Measurements from ENCODE around the gene BTN1A1. TPM values are rescaled to one million over a fixed set of nuclear protein-coding genes. Genes with fewer than 3 reads are reported as not detected.

Gene BTN1A1
- total RNA-seq, 1 experiment from 2014 or later = 0.15 TPM

DNA sequence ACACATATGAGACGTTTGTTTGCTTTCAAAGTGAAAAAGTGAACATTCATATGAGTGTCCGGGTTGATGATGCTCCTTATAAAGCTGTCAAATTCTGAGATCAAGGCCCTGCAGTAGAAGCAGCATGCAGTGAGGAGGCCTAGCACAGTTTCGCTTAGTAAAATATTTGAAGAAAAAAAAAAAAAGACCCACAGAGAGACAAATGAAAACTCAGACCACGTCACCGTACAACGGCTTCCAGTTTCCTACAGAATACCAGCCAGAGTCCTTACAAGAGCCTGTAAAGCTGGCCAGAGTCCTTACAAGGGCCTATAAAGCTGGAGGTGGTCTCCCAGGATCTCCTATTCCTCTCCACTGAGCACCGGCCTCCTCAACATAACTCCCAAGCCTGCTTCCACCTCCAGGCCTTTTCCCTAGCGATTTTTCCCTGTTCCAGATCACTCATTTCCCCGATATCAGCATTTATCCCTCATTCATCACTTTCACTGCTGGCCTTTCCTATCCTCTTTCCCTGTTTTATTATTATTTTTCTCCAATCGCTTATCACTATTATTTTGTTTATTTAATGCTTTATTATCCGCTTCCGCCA, 36.6 kb downstream of the BTN1A1 start:
- POLR2A ChIA-PET = interaction anchor here (0.9 to 2.0 kb wide), 3 partner anchors 15 to 62 kb away, joined by 3 to 6 read pairs (median 5); partner anchors contain the start of gene BTN1A1
- Mint-ChIP-seq H3K27me3 (ENCODE audit: low read depth) (no peaks in the 10 kb centered on the region), H3K27ac (peak overlapping the region; percentile 73), H3K36me3 (peaks cover 7% of the 10 kb centered on the region; the same call in 1 of the 2 replicates), H3K4me1 (peaks cover 42% of the 10 kb centered on the region), H3K4me3 (peak overlapping the region; percentile 96), H3K9me3 (no peaks in the 10 kb centered on the region)
- TF ChIP-seq GTF2I (CRISPR knock-in tag; conservative IDR thresholded peaks at IDR 0.05) (no peak), FOXP1 (CRISPR knock-in tag; IDR thresholded peaks at IDR 0.05; ENCODE audit: borderline replicate concordance) (no peak), RELA (CRISPR knock-in tag; IDR thresholded peaks at IDR 0.05; ENCODE audit: borderline replicate concordance) (no peak), ZNF232 (CRISPR knock-in tag; IDR thresholded peaks at IDR 0.05) (no peak), NFYB (CRISPR knock-in tag; conservative IDR thresholded peaks at IDR 0.05; ENCODE audit: low read depth) (no peak), ATF1 (CRISPR knock-in tag; IDR thresholded peaks at IDR 0.05) (no peak), KAT7 (CRISPR knock-in tag; IDR thresholded peaks at IDR 0.05; ENCODE audit: borderline replicate concordance) (no peak), ZNF219 (CRISPR knock-in tag; IDR thresholded peaks at IDR 0.05; ENCODE audit: borderline replicate concordance) (no peak)
- TF ChIP-seq, protein P1, sequence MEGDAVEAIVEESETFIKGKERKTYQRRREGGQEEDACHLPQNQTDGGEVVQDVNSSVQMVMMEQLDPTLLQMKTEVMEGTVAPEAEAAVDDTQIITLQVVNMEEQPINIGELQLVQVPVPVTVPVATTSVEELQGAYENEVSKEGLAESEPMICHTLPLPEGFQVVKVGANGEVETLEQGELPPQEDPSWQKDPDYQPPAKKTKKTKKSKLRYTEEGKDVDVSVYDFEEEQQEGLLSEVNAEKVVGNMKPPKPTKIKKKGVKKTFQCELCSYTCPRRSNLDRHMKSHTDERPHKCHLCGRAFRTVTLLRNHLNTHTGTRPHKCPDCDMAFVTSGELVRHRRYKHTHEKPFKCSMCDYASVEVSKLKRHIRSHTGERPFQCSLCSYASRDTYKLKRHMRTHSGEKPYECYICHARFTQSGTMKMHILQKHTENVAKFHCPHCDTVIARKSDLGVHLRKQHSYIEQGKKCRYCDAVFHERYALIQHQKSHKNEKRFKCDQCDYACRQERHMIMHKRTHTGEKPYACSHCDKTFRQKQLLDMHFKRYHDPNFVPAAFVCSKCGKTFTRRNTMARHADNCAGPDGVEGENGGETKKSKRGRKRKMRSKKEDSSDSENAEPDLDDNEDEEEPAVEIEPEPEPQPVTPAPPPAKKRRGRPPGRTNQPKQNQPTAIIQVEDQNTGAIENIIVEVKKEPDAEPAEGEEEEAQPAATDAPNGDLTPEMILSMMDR (IDR thresholded peaks at IDR 0.05) = no peak
- TF ChIP-seq, protein P2, sequence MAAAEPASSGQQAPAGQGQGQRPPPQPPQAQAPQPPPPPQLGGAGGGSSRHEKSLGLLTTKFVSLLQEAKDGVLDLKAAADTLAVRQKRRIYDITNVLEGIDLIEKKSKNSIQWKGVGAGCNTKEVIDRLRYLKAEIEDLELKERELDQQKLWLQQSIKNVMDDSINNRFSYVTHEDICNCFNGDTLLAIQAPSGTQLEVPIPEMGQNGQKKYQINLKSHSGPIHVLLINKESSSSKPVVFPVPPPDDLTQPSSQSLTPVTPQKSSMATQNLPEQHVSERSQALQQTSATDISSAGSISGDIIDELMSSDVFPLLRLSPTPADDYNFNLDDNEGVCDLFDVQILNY (CRISPR knock-in tag; IDR thresholded peaks at IDR 0.05) = no peak
- ATAC-seq (peak; percentile 18), DNase-seq (ENCODE audit: low spot score) (no peak)
- CTCF ChIA-PET = interaction anchor here (0.7 to 3.8 kb wide), 9 partner anchors 15 to 304 kb away, joined by 3 to 19 read pairs (median 8); no protein-coding TSS in a partner anchor

DNA sequence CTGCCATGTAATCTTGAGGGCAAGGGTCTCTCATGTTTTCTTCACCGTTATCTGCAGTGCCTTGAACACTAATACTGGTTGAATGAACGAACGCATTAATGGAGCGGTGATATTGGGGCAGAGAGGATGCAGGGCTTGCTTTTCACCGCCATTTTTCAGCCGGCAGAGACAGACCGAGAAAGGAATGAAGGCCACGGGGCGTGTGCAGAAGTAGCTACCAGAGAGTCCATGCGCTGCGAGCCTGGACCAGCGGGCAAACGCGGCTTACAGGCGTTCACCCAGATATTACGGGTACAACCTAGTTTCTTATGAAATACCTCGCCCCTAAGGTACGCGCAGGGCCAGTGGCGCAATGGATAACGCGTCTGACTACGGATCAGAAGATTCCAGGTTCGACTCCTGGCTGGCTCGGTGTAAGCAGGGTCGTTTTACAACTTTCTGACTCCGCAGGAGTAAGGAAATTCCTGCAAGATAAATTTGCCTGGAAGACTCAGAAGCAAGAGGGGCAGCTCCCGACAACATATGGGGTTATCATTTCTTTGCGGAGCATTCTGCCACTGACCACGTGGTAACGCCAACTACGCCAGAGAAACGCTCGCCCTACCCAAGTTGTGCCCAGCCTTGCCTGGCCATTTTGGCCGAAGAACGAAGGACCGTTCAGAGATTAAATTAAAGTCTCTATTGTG, 37.2 kb downstream of the BTN1A1 start:
- peaks cover 8% of the 10 kb centered on the region; the same call in 1 of the 2 replicates for H3K36me3 Mint-ChIP-seq
- ATAC-seq = peak; percentile 68
- TF ChIP-seq, protein P3, sequence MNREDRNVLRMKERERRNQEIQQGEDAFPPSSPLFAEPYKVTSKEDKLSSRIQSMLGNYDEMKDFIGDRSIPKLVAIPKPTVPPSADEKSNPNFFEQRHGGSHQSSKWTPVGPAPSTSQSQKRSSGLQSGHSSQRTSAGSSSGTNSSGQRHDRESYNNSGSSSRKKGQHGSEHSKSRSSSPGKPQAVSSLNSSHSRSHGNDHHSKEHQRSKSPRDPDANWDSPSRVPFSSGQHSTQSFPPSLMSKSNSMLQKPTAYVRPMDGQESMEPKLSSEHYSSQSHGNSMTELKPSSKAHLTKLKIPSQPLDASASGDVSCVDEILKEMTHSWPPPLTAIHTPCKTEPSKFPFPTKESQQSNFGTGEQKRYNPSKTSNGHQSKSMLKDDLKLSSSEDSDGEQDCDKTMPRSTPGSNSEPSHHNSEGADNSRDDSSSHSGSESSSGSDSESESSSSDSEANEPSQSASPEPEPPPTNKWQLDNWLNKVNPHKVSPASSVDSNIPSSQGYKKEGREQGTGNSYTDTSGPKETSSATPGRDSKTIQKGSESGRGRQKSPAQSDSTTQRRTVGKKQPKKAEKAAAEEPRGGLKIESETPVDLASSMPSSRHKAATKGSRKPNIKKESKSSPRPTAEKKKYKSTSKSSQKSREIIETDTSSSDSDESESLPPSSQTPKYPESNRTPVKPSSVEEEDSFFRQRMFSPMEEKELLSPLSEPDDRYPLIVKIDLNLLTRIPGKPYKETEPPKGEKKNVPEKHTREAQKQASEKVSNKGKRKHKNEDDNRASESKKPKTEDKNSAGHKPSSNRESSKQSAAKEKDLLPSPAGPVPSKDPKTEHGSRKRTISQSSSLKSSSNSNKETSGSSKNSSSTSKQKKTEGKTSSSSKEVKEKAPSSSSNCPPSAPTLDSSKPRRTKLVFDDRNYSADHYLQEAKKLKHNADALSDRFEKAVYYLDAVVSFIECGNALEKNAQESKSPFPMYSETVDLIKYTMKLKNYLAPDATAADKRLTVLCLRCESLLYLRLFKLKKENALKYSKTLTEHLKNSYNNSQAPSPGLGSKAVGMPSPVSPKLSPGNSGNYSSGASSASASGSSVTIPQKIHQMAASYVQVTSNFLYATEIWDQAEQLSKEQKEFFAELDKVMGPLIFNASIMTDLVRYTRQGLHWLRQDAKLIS (CRISPR knock-in tag; IDR thresholded peaks at IDR 0.05; ENCODE audit: borderline replicate concordance) = 0 out of 2 replicates have a peak, but pooled peaks have one; percentile 56
- peak; percentile 62 for TF ChIP-seq SP1 (CRISPR knock-in tag; conservative IDR thresholded peaks at IDR 0.05)
- TF ChIP-seq NR1H2 (CRISPR knock-in tag; IDR thresholded peaks at IDR 0.05) = no peak
- TF ChIP-seq FOXK1 (CRISPR knock-in tag; IDR thresholded peaks at IDR 0.05) = peak; percentile 36; the same call in 1 of the 2 replicates
- TF ChIP-seq TEAD1 (CRISPR knock-in tag; IDR thresholded peaks at IDR 0.05) = peak; percentile 86; the same call in 1 of the 2 replicates
- TF ChIP-seq ZNF263 (CRISPR knock-in tag; IDR thresholded peaks at IDR 0.05; ENCODE audit: low read depth) = no peak
- 0 out of 2 replicates have a peak, but pooled peaks have one; percentile 36 for TF ChIP-seq PREB (CRISPR knock-in tag; IDR thresholded peaks at IDR 0.05; ENCODE audit: borderline replicate concordance)
- 0 out of 2 replicates have a peak, but pooled peaks have one; percentile 27 for TF ChIP-seq IRF1 (CRISPR knock-in tag; IDR thresholded peaks at IDR 0.05)
- TF ChIP-seq, protein P4, sequence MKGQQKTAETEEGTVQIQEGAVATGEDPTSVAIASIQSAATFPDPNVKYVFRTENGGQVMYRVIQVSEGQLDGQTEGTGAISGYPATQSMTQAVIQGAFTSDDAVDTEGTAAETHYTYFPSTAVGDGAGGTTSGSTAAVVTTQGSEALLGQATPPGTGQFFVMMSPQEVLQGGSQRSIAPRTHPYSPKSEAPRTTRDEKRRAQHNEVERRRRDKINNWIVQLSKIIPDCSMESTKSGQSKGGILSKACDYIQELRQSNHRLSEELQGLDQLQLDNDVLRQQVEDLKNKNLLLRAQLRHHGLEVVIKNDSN (CRISPR knock-in tag; IDR thresholded peaks at IDR 0.05) = peak; percentile 79
- no peak; the same call in 1 of the 2 replicates for TF ChIP-seq ESRRA (CRISPR knock-in tag; IDR thresholded peaks at IDR 0.05; ENCODE audit: borderline replicate concordance)
- TF ChIP-seq, protein P5, sequence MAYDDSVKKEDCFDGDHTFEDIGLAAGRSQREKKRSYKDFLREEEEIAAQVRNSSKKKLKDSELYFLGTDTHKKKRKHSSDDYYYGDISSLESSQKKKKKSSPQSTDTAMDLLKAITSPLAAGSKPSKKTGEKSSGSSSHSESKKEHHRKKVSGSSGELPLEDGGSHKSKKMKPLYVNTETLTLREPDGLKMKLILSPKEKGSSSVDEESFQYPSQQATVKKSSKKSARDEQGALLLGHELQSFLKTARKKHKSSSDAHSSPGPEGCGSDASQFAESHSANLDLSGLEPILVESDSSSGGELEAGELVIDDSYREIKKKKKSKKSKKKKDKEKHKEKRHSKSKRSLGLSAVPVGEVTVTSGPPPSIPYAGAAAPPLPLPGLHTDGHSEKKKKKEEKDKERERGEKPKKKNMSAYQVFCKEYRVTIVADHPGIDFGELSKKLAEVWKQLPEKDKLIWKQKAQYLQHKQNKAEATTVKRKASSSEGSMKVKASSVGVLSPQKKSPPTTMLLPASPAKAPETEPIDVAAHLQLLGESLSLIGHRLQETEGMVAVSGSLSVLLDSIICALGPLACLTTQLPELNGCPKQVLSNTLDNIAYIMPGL (CRISPR knock-in tag; IDR thresholded peaks at IDR 0.05) = peak; percentile 85

More for the DNA sequence above, 37.2 kb downstream of the BTN1A1 start:
- peak; percentile 92 for DNase-seq (ENCODE audit: low spot score)
- no peaks in the 10 kb centered on the region for H3K9me3 Mint-ChIP-seq
- ChIA-PET CTCF (interaction anchor here (0.7 to 3.8 kb wide), 12 partner anchors 13 to 215 kb away, joined by 3 to 19 read pairs (median 8); partner anchors contain the start of gene BTN1A1), POLR2A (interaction anchor here (0.9 to 2.0 kb wide), 9 partner anchors 11 to 609 kb away, joined by 3 to 11 read pairs (median 4); partner anchors contain the start of gene BTN1A1)
- H3K27ac Mint-ChIP-seq = peak overlapping the region; percentile 100
- no peaks in the 10 kb centered on the region for H3K27me3 Mint-ChIP-seq (ENCODE audit: low read depth)
- H3K4me1 Mint-ChIP-seq = peaks cover 38% of the 10 kb centered on the region
- H3K4me3 Mint-ChIP-seq = peak overlapping the region; percentile 96

Data from WTC11 (cell line).